OCI-LY7 (cell line): ENCODE results near the gene ALK. TPM values are rescaled to one million over a fixed set of nuclear protein-coding genes. Genes with fewer than 3 reads are reported as not detected.

Source experiments
- BruUV-seq: library from RNA; stranded (reverse); fragments of 400-500 nt; replicated peaks from 2 replicates; lab custom pipeline; 2021; lab: Mats Ljungman, UMichigan
- CTCF ChIA-PET: fragments of 300-600 bp; sonication (Branson Sonifier 250); formaldehyde crosslinking; loops from one replicate; lab custom pipeline; 2022; ENCODE audit warnings: antibody characterized with exemption; ENCODE audit not compliant: unreplicated experiment; lab: Charles Lee
- POLR2A ChIA-PET: fragments of 300-600 bp; sonication (Branson Sonifier 250); formaldehyde crosslinking; loops from one replicate; lab custom pipeline; 2022; ENCODE audit warnings: antibody characterized with exemption; lab: Charles Lee
- DNase-seq: peaks from one replicate; pipeline ENCODE4 v3.0.0-alpha.2; 2015; ENCODE audit warnings: low spot score
- H2AFZ ChIP-seq: fragments of 200-600 bp; sonication (generic), shearing (Covaris generic); 2 replicates; pipeline ENCODE4 v1.6.1; 2014; ENCODE audit warnings: mild to moderate bottlenecking, antibody characterized with exemption, low read length, moderate library complexity
- H3K27ac ChIP-seq: fragments of 200-600 bp; sonication (generic); 2 replicates; pipeline ENCODE4 v1.5.1; 2014; ENCODE audit warnings: mixed run types, low read depth, mild to moderate bottlenecking, moderate library complexity, low read length, inconsistent platforms; ENCODE audit not compliant: poor library complexity, severe bottlenecking
- H3K36me3 ChIP-seq: fragments of 200-600 bp; sonication (generic); 2 replicates; pipeline ENCODE4 v1.6.1; 2014; ENCODE audit warnings: mild to moderate bottlenecking, antibody characterized with exemption, low read length, moderate library complexity, mixed read lengths; ENCODE audit not compliant: insufficient read depth
- H3K4me1 ChIP-seq: fragments of 200-600 bp; sonication (generic); 2 replicates; pipeline ENCODE4 v1.5.1; 2014; ENCODE audit warnings: mild to moderate bottlenecking, low read length; ENCODE audit not compliant: insufficient read depth, poor library complexity, severe bottlenecking
- H3K4me2 ChIP-seq: fragments of 200-600 bp; sonication (generic); 2 replicates; pipeline ENCODE4 v1.6.1; 2014; ENCODE audit warnings: mild to moderate bottlenecking, low read length
- H3K4me3 ChIP-seq: fragments of 200-600 bp; sonication (generic); 2 replicates; pipeline ENCODE4 v1.5.1; 2014; ENCODE audit warnings: mild to moderate bottlenecking, low read depth, low read length; ENCODE audit not compliant: poor library complexity, severe bottlenecking
- H3K79me2 ChIP-seq: fragments of 200-600 bp; sonication (generic); 2 replicates; pipeline ENCODE4 v1.6.1; 2016; ENCODE audit warnings: low read depth, mild to moderate bottlenecking, low read length, moderate library complexity, mixed read lengths; ENCODE audit not compliant: insufficient read depth
- H3K9me2 ChIP-seq: fragments of 200-600 bp; sonication (generic); 2 replicates; pipeline ENCODE4 v1.6.1; 2016; ENCODE audit warnings: mild to moderate bottlenecking, low read length, mixed read lengths; ENCODE audit not compliant: insufficient read depth
- H3K9me3 ChIP-seq: fragments of 200-600 bp; sonication (generic); 2 replicates; pipeline ENCODE4 v1.6.1; 2014; ENCODE audit warnings: mild to moderate bottlenecking, mixed run types, low read length, mixed read lengths
- H4K20me1 ChIP-seq: fragments of 200-600 bp; sonication (generic); 2 replicates; pipeline ENCODE4 v1.6.1; 2014; ENCODE audit warnings: mild to moderate bottlenecking, antibody characterized with exemption, low read length, moderate library complexity, mixed read lengths; ENCODE audit not compliant: insufficient read depth
- EZH2phosphoT487 ChIP-seq: fragments of 200-600 bp; sonication (generic); IDR thresholded peaks from 2 replicates; pipeline ENCODE4 v1.6.1; 2018; ENCODE audit warnings: low read depth, borderline replicate concordance, mild to moderate bottlenecking, mixed run types, antibody characterized with exemption, low read length, moderate library complexity, mixed read lengths
- intact Hi-C: fragments of 100-400 bp; cut with micrococcal nuclease; formaldehyde crosslinking; loops from one replicate; pipeline ENCODE4 v1.10.0; 2022; ENCODE audit not compliant: unreplicated experiment
- total RNA-seq, 2 experiments: library from RNA; depleted of rRNA in 1 of 2; stranded (reverse); fragments of >200 nt in 1 of 2; shearing (Covaris generic) in 1 of 2; gene quantifications; 2 replicates each; pipeline ENCODE4 v1.2.3, GENCODE V29; 2014 to 2022
- TF ChIP-seq, protein P1 (sequence below): fragments of 200-600 bp; sonication (generic); conservative IDR thresholded peaks from 2 replicates; pipeline ENCODE4 v1.5.1; 2014; ENCODE audit warnings: mild to moderate bottlenecking, antibody characterized with exemption, low read length, moderate library complexity, mixed read lengths

Gene ALK
- total RNA-seq, 2 experiments from 2014 or later = 0.09 TPM; not detected in 1

DNA sequence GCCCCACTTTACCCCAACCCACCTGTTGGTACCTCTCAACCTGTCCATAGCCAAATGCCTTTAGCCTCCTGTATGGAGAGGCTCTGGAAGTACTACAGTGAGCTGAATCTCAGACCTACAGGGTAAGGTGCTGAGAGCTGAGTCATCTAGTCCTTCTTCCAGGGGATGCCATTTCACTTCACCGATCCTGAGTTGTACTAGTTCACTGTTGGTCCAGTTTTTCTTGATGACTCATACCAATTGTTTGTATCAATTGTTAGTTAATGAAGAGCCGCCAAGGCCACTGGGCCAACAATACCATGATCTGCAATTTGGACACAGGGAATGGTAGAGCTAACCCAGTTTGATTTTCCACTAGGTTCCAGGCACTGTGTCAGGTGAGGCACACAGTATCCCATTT lies 549.2 kb downstream of the ALK start:
- no peak overlapping the region for H3K27ac ChIP-seq
- no peaks in the 10 kb centered on the region for H3K36me3 ChIP-seq
- no peaks in the 10 kb centered on the region for H3K4me1 ChIP-seq
- no peak for DNase-seq
- H4K20me1 ChIP-seq = no peaks in the 10 kb centered on the region
- no peaks in the 10 kb centered on the region for H3K9me2 ChIP-seq
- H3K4me3 ChIP-seq = no peak overlapping the region
- no peak for TF ChIP-seq EZH2phosphoT487
- TF ChIP-seq, protein P1, sequence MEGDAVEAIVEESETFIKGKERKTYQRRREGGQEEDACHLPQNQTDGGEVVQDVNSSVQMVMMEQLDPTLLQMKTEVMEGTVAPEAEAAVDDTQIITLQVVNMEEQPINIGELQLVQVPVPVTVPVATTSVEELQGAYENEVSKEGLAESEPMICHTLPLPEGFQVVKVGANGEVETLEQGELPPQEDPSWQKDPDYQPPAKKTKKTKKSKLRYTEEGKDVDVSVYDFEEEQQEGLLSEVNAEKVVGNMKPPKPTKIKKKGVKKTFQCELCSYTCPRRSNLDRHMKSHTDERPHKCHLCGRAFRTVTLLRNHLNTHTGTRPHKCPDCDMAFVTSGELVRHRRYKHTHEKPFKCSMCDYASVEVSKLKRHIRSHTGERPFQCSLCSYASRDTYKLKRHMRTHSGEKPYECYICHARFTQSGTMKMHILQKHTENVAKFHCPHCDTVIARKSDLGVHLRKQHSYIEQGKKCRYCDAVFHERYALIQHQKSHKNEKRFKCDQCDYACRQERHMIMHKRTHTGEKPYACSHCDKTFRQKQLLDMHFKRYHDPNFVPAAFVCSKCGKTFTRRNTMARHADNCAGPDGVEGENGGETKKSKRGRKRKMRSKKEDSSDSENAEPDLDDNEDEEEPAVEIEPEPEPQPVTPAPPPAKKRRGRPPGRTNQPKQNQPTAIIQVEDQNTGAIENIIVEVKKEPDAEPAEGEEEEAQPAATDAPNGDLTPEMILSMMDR = no peak
- BruUV-seq = no TSS peak
- ChIA-PET POLR2A (no interaction called here), CTCF (no interaction called here)
- intact Hi-C loops = no loop called here
- no peak overlapping the region for H2AFZ ChIP-seq
- no peaks in the 10 kb centered on the region for H3K79me2 ChIP-seq
- no peak overlapping the region for H3K4me2 ChIP-seq
- no peaks in the 10 kb centered on the region for H3K9me3 ChIP-seq

DNA sequence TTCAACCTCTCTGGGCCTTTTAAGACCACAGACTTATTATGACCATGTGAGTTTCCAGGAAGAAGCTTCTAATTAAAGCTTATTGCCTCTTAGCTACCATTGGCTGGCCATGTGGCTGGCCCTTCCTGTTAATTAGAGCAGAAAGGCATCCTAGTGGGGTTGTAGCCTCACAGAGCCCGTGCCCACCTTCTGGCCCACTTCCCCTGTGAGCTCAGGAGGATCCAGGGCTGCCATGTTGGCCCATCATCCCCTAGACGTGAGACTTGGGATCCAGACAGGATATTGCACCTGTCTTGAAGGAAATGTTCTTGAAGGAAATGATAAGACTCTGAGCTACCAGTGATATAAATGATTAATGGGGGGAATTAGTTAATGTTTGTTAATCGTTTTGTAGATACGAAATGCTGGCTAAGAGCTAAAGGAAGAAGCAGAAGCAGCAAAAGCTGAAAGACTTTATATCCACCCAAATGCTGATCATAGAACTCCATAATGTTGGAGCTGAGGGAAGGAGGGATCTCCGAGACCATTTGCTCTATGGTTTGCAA lies 550.7 kb downstream of the ALK start:
- no peak overlapping the region for H3K4me3 ChIP-seq
- no peaks in the 10 kb centered on the region for H3K9me2 ChIP-seq
- intact Hi-C loops = no loop called here
- BruUV-seq = no TSS peak
- no peaks in the 10 kb centered on the region for H4K20me1 ChIP-seq
- H3K4me1 ChIP-seq = no peaks in the 10 kb centered on the region
- no peak for TF ChIP-seq EZH2phosphoT487
- TF ChIP-seq, protein P1 = no peak
- no peak overlapping the region for H3K27ac ChIP-seq
- ChIA-PET POLR2A (interaction anchor here (0.9 kb wide), 1 partner anchor 13 kb away, joined by 3 read pairs; no protein-coding TSS in a partner anchor), CTCF (no interaction called here)
- H3K9me3 ChIP-seq = no peaks in the 10 kb centered on the region
- DNase-seq = no peak
- H3K79me2 ChIP-seq = no peaks in the 10 kb centered on the region
- no peak overlapping the region for H2AFZ ChIP-seq
- no peak overlapping the region for H3K4me2 ChIP-seq
- H3K36me3 ChIP-seq = no peaks in the 10 kb centered on the region

DNA sequence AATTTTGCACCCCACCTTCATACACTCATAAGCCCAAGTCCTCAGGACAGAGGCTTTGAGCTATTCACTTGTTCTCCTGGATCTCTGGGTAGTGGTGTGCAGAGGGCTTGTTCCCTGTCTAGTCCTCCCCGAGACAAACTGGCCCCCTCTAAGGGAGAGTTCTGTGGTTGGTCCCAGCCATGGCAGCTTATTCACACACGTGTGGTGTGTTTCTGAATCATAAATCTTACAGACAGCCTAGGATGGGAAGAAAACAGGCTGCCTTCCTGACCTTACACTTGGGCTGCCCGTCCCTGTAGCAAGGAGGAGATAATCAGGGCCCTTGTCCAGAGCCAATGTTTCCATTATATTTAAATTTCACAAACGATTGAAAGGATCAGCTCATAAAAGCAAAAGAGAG lies 551.2 kb downstream of the ALK start:
- Histone ChIP-seq H3K36me3 (no peaks in the 10 kb centered on the region), H3K9me3 (no peaks in the 10 kb centered on the region), H2AFZ (no peak overlapping the region), H3K27ac (no peak overlapping the region), H3K4me1 (no peaks in the 10 kb centered on the region), H4K20me1 (no peaks in the 10 kb centered on the region), H3K4me3 (no peak overlapping the region), H3K79me2 (no peaks in the 10 kb centered on the region), H3K9me2 (no peaks in the 10 kb centered on the region), H3K4me2 (no peak overlapping the region)
- TF ChIP-seq EZH2phosphoT487 = no peak
- TF ChIP-seq, protein P1 = no peak
- POLR2A ChIA-PET = no interaction called here
- BruUV-seq = no TSS peak
- intact Hi-C loops = no loop called here
- CTCF ChIA-PET = no interaction called here
- DNase-seq = no peak
